Activated CD4-positive, alpha-beta T cell treated with anti-CD3 and anti-CD28 coated beads, Interleukin-2, amount 10 ng/mL, durations not matched to agents 24 days and 14 days (primary cell): Measurements from ENCODE around the gene MXD1. TPM values are rescaled to one million over a fixed set of nuclear protein-coding genes. Genes with fewer than 3 reads are reported as not detected.
"Not testable (repeated sequence)": the region's sequence is repeated elsewhere in the genome, so short reads cannot be mapped to it uniquely, and the experiment has no call there.

ENCODE experiments used
- DNase-seq: peaks from one replicate; pipeline ENCODE4 v3.0.0; 2022
- H3K27ac Mint-ChIP-seq: one replicate; pipeline ENCODE4 v1.8.0; 2022; ENCODE audit warnings: mild to moderate bottlenecking, mixed read lengths
- H3K27me3 Mint-ChIP-seq: one replicate; pipeline ENCODE4 v1.8.0; 2022; ENCODE audit warnings: mixed read lengths
- H3K36me3 Mint-ChIP-seq: one replicate; pipeline ENCODE4 v1.8.0; 2022; ENCODE audit warnings: low read depth, mild to moderate bottlenecking, mixed read lengths
- H3K4me1 Mint-ChIP-seq: one replicate; pipeline ENCODE4 v1.8.0; 2021; ENCODE audit warnings: mixed read lengths
- H3K4me3 Mint-ChIP-seq: one replicate; pipeline ENCODE4 v1.8.0; 2022; ENCODE audit warnings: mild to moderate bottlenecking, moderate library complexity, mixed read lengths
- H3K9me3 Mint-ChIP-seq: one replicate; pipeline ENCODE4 v1.8.0; 2021; ENCODE audit warnings: mixed read lengths
- intact Hi-C: fragments of 100-400 bp; cut with micrococcal nuclease; formaldehyde crosslinking; loops from one replicate; pipeline ENCODE4 v1.15.1; 2023
- total RNA-seq: library from RNA; stranded (reverse); gene quantifications from 2 replicates; pipeline ENCODE4 v1.2.3, GENCODE V29; 2022

Gene MXD1
- total RNA-seq, 1 donor from 2014 or later = 11.7 TPM

GRCh38 chr2:69950241-69950640 is 35.3 kb downstream of the MXD1 start:
- Mint-ChIP-seq H3K4me1 (peaks cover 35% of the 10 kb centered on the region), H3K4me3 (no peak overlapping the region), H3K36me3 (no peaks in the 10 kb centered on the region), H3K27ac (no peak overlapping the region), H3K27me3 (peaks cover under 1% of the 10 kb centered on the region), H3K9me3 (no peaks in the 10 kb centered on the region)
- no peak for DNase-seq
- intact Hi-C loops = no loop called here

GRCh38 chr2:69950671-69951070 is 35.8 kb downstream of the MXD1 start:
- H3K4me3 Mint-ChIP-seq, H3K36me3 Mint-ChIP-seq, intact Hi-C loops, H3K27ac Mint-ChIP-seq, H3K9me3 Mint-ChIP-seq, DNase-seq, H3K27me3 Mint-ChIP-seq: not testable (repeated sequence)
- peaks cover 30% of the 10 kb centered on the region for H3K4me1 Mint-ChIP-seq

- H3K27ac Mint-ChIP-seq = peak overlapping the region; percentile 48
- no peaks in the 10 kb centered on the region for H3K9me3 Mint-ChIP-seq
- H3K27me3 Mint-ChIP-seq = peaks cover 17% of the 10 kb centered on the region
- no peak for DNase-seq
- no peaks in the 10 kb centered on the region for H3K36me3 Mint-ChIP-seq
- intact Hi-C loops = no loop called here
- H3K4me1 Mint-ChIP-seq = peaks cover 12% of the 10 kb centered on the region
- no peak overlapping the region for H3K4me3 Mint-ChIP-seq
These were observed 37.6 kb downstream of the MXD1 start for GRCh38 chr2:69952336-69953115.

- no peak overlapping the region for H3K27ac Mint-ChIP-seq
- no peak for DNase-seq
- no peaks in the 10 kb centered on the region for H3K9me3 Mint-ChIP-seq
- H3K27me3 Mint-ChIP-seq = peaks cover 17% of the 10 kb centered on the region
- no peaks in the 10 kb centered on the region for H3K36me3 Mint-ChIP-seq
- intact Hi-C loops = no loop called here
- H3K4me1 Mint-ChIP-seq = peaks cover 14% of the 10 kb centered on the region
- H3K4me3 Mint-ChIP-seq = no peak overlapping the region
These were observed 39.2 kb downstream of the MXD1 start for GRCh38 chr2:69954084-69954483.

- no peak for DNase-seq
- H3K27ac Mint-ChIP-seq = no peak overlapping the region
- intact Hi-C loops = no loop called here
- no peaks in the 10 kb centered on the region for H3K9me3 Mint-ChIP-seq
- peaks cover 14% of the 10 kb centered on the region for H3K4me1 Mint-ChIP-seq
- H3K36me3 Mint-ChIP-seq = no peaks in the 10 kb centered on the region
- H3K27me3 Mint-ChIP-seq = peaks cover 21% of the 10 kb centered on the region
- no peak overlapping the region for H3K4me3 Mint-ChIP-seq
These were observed 40.1 kb downstream of the MXD1 start for GRCh38 chr2:69955029-69955428.

GRCh38 chr2:69956475-69956979 is 41.6 kb downstream of the MXD1 start:
- no peak for DNase-seq
- intact Hi-C loops = no loop called here
- Mint-ChIP-seq H3K36me3 (no peaks in the 10 kb centered on the region), H3K9me3 (no peaks in the 10 kb centered on the region), H3K27ac (no peak overlapping the region), H3K4me3 (no peak overlapping the region), H3K4me1 (peaks cover 14% of the 10 kb centered on the region), H3K27me3 (peaks cover 21% of the 10 kb centered on the region)

- Mint-ChIP-seq H3K36me3 (no peaks in the 10 kb centered on the region), H3K4me3 (no peak overlapping the region), H3K27me3 (peaks cover 21% of the 10 kb centered on the region), H3K27ac (no peak overlapping the region), H3K9me3 (no peaks in the 10 kb centered on the region), H3K4me1 (peaks cover 10% of the 10 kb centered on the region)
- DNase-seq = no peak
- intact Hi-C loops = no loop called here
These were observed 43.1 kb downstream of the MXD1 start for GRCh38 chr2:69957965-69958364.

- no peak overlapping the region for H3K27ac Mint-ChIP-seq
- H3K4me1 Mint-ChIP-seq = peaks cover 10% of the 10 kb centered on the region
- DNase-seq = no peak
- H3K36me3 Mint-ChIP-seq = no peaks in the 10 kb centered on the region
- no peaks in the 10 kb centered on the region for H3K9me3 Mint-ChIP-seq
- H3K4me3 Mint-ChIP-seq = no peak overlapping the region
- intact Hi-C loops = no loop called here
- peaks cover 21% of the 10 kb centered on the region for H3K27me3 Mint-ChIP-seq
These were observed 43.6 kb downstream of the MXD1 start for GRCh38 chr2:69958480-69958879.

- no peak overlapping the region for H3K4me3 Mint-ChIP-seq
- peaks cover 21% of the 10 kb centered on the region for H3K27me3 Mint-ChIP-seq
- no peaks in the 10 kb centered on the region for H3K9me3 Mint-ChIP-seq
- no peak for DNase-seq
- H3K4me1 Mint-ChIP-seq = peaks cover 10% of the 10 kb centered on the region
- no peaks in the 10 kb centered on the region for H3K36me3 Mint-ChIP-seq
- no peak overlapping the region for H3K27ac Mint-ChIP-seq
- intact Hi-C loops = no loop called here
These were observed 44.5 kb downstream of the MXD1 start for GRCh38 chr2:69959425-69959824.

GRCh38 chr2:69960821-69961220 is 45.9 kb downstream of the MXD1 start:
- Mint-ChIP-seq H3K4me3 (no peak overlapping the region), H3K27me3 (peaks cover 15% of the 10 kb centered on the region), H3K27ac (no peak overlapping the region), H3K9me3 (no peaks in the 10 kb centered on the region), H3K36me3 (no peaks in the 10 kb centered on the region), H3K4me1 (peaks cover 12% of the 10 kb centered on the region)
- DNase-seq = no peak
- intact Hi-C loops = no loop called here

- intact Hi-C loops = no loop called here
- no peak for DNase-seq
- Mint-ChIP-seq H3K36me3 (no peaks in the 10 kb centered on the region), H3K4me1 (peaks cover 12% of the 10 kb centered on the region), H3K27ac (peak within 1 kb of the TSS; percentile 39), H3K4me3 (no peak within 1 kb of the TSS), H3K9me3 (no peaks in the 10 kb centered on the region), H3K27me3 (peaks cover 9% of the 10 kb centered on the region)
These were observed 46.6 kb downstream of the MXD1 start, which contains the start of gene ASPRV1 for GRCh38 chr2:69961496-69961895. Gene ASPRV1 (minus strand): TSS chr2:69961631. CDS start chr2:69961436, 195 bp downstream.

- Mint-ChIP-seq H3K27me3 (peaks cover 4% of the 10 kb centered on the region), H3K36me3 (no peaks in the 10 kb centered on the region), H3K4me3 (no peak overlapping the region), H3K27ac (no peak overlapping the region), H3K9me3 (no peaks in the 10 kb centered on the region), H3K4me1 (peaks cover 7% of the 10 kb centered on the region)
- intact Hi-C loops = no loop called here
- DNase-seq = no peak
These were observed 48.2 kb downstream of the MXD1 start for GRCh38 chr2:69962986-69963730.

GRCh38 chr2:69964353-69964841 is 49.5 kb downstream of the MXD1 start:
- DNase-seq = no peak
- H3K27me3 Mint-ChIP-seq = peaks cover 4% of the 10 kb centered on the region
- H3K4me3 Mint-ChIP-seq = no peak overlapping the region
- no peaks in the 10 kb centered on the region for H3K9me3 Mint-ChIP-seq
- intact Hi-C loops = no loop called here
- no peak overlapping the region for H3K27ac Mint-ChIP-seq
- peaks cover 6% of the 10 kb centered on the region for H3K4me1 Mint-ChIP-seq
- no peaks in the 10 kb centered on the region for H3K36me3 Mint-ChIP-seq
